ENCODE results near the gene KRT78. TPM values are rescaled to one million over a fixed set of nuclear protein-coding genes. Genes with fewer than 3 reads are reported as not detected.

KRT78 gene
- total RNA-seq, 1 donor from 2014 or later = 89.1 TPM

DNA sequence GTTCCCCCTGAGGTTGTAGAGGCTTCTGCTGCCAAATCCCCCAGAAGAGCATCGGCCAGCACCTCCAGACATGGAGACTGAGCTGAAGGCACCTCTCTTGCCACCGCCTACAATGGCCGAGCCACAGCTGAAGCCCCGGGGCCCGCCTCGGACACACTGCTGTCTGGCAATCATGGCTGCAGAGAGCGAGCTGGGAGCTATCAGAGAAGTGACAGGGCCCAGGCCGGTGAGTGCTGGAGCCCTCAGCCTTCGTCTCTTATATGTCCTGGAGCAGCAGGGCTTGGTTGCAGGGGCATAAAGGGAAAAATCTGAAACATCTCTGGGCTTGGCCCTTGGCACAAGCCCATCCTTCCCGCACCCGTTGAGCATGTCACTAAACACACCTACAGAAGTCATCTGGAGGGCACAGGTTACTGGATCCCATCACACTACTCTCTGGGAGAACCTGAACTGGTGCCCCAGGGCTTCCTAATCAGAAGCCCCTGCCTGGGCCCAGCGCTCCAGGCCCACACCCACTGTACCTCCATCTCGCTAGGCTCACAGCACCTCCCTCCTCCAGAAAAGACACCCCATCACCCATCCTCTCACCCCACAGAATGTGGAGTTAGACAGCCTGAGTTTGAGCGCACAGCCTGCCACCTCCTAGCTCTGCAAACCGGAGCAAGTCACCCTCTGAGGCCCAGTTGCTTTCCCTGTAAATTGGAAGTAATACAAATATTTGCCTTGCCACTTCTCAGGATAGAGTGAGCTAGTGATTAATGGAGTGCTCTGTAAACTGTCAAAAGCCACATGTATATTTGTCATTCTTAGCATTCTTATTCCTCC, 34.7 kb downstream of the KRT78 start, which contains the start of gene KRT4:
Gene KRT4 (minus strand): TSS at position 232 of the 825 bp plus-strand sequence. CDS start 58 bp downstream, at position 174.
- Histone ChIP-seq H3K36me3 (no peaks in the 10 kb centered on the region), H3K4me1 (no peaks in the 10 kb centered on the region), H3K4me3 (no peak within 1 kb of the TSS), H3K27ac (no peak within 1 kb of the TSS), H3K27me3 (no peaks in the 10 kb centered on the region), H3K9me3 (no peaks in the 10 kb centered on the region)
- TF ChIP-seq, protein P1, sequence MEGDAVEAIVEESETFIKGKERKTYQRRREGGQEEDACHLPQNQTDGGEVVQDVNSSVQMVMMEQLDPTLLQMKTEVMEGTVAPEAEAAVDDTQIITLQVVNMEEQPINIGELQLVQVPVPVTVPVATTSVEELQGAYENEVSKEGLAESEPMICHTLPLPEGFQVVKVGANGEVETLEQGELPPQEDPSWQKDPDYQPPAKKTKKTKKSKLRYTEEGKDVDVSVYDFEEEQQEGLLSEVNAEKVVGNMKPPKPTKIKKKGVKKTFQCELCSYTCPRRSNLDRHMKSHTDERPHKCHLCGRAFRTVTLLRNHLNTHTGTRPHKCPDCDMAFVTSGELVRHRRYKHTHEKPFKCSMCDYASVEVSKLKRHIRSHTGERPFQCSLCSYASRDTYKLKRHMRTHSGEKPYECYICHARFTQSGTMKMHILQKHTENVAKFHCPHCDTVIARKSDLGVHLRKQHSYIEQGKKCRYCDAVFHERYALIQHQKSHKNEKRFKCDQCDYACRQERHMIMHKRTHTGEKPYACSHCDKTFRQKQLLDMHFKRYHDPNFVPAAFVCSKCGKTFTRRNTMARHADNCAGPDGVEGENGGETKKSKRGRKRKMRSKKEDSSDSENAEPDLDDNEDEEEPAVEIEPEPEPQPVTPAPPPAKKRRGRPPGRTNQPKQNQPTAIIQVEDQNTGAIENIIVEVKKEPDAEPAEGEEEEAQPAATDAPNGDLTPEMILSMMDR (IDR thresholded peaks at IDR 0.05) = no peak
- TF ChIP-seq POLR2AphosphoS5 (IDR thresholded peaks at IDR 0.05; ENCODE audit: insufficient read depth in 1 of 2, low read depth in 1 of 2) (no peak), POLR2A (IDR thresholded peaks at IDR 0.05) (no peak)
- no peak for DNase-seq (ENCODE audit: extremely low spot score in 2 of 2)
- intact Hi-C loops (cut with DNase I) = no loop called here

DNA sequence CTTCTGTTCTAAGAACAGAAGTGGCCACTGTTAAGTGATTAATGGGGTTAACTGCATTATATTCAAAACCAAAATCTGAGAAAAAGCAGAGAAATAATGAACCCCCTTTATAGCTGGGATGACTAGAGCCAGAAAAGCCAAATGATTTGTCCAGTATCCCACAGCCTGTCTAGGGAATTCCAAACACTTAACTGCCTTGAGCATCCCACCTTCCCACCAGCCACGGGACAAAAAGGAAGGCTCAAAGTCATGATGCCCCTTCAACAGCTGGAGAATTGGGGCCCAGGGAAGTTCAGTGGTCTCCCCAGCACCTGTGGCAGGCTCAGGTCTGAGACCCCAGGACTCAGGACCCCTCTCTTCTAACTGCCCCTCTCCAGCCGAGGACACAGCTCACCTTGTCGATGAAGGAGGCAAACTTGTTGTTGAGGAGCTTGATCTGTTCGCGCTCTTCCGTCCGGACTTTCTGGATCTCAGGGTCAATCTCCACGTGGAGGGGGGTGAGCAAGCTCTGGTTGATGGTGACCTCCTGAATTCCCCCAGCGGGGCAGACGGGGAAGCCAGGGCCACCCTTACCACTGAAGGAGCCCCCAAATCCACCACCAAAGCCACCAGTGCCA, 35.5 kb downstream of the KRT78 start:
- DNase-seq (ENCODE audit: extremely low spot score in 2 of 2) = no peak
- Histone ChIP-seq H3K27ac (no peak overlapping the region), H3K4me1 (no peaks in the 10 kb centered on the region), H3K9me3 (no peaks in the 10 kb centered on the region), H3K36me3 (no peaks in the 10 kb centered on the region), H3K27me3 (no peaks in the 10 kb centered on the region), H3K4me3 (no peak overlapping the region)
- TF ChIP-seq POLR2AphosphoS5 (IDR thresholded peaks at IDR 0.05; ENCODE audit: insufficient read depth in 1 of 2, low read depth in 1 of 2) (no peak), POLR2A (IDR thresholded peaks at IDR 0.05) (no peak)
- TF ChIP-seq, protein P1 (IDR thresholded peaks at IDR 0.05) = no peak
- intact Hi-C loops (cut with DNase I) = no loop called here

DNA sequence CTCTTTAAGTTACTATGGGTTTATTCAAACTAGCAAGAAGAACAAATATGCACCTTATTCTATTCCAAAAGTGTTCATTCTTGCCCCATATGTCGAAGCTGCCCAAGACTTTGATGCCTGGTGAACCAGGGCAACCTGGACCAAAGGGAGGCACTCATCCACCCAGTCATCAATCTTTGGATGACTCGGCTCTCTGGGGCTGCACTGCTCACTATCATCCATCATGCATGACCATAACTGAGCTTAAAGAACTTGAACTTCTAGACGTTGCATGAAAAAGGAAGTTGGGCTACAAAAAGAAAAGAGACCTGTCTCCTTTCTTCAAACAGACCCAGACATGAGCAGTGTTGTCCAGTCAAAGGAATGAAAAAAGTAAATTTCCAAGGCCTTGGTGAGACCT, 36.0 kb downstream of the KRT78 start:
- no peaks in the 10 kb centered on the region for H3K4me1 ChIP-seq
- no peak for DNase-seq (ENCODE audit: extremely low spot score in 2 of 2)
- H3K4me3 ChIP-seq = no peak overlapping the region
- TF ChIP-seq, protein P1 (IDR thresholded peaks at IDR 0.05) = no peak
- TF ChIP-seq POLR2A (IDR thresholded peaks at IDR 0.05) = no peak
- no peak for TF ChIP-seq POLR2AphosphoS5 (IDR thresholded peaks at IDR 0.05; ENCODE audit: insufficient read depth in 1 of 2, low read depth in 1 of 2)
- no peaks in the 10 kb centered on the region for H3K36me3 ChIP-seq
- no peaks in the 10 kb centered on the region for H3K9me3 ChIP-seq
- H3K27ac ChIP-seq = no peak overlapping the region
- H3K27me3 ChIP-seq = no peaks in the 10 kb centered on the region
- intact Hi-C loops (cut with DNase I) = no loop called here

DNA sequence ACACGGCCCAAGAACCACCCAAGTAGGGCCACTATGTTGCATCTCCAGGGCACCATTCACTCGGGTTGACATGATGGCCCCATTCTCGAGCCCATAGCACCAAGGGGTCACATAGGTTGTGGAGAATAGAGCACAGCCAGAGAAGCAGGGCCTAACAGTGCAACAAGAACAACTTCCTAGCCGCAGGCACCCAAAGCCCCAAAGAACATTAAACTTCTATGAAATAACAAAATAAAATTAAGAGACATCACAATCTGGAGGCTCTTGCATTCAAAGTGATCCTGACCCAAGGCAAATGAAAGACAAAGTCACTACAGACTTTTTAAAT, 36.8 kb downstream of the KRT78 start:
- H3K27ac ChIP-seq = no peak overlapping the region
- H3K4me3 ChIP-seq = no peak overlapping the region
- H3K36me3 ChIP-seq = no peaks in the 10 kb centered on the region
- no peaks in the 10 kb centered on the region for H3K4me1 ChIP-seq
- H3K9me3 ChIP-seq = no peaks in the 10 kb centered on the region
- TF ChIP-seq POLR2AphosphoS5 (IDR thresholded peaks at IDR 0.05; ENCODE audit: insufficient read depth in 1 of 2, low read depth in 1 of 2) = no peak
- TF ChIP-seq, protein P1 (IDR thresholded peaks at IDR 0.05) = no peak
- no peak for TF ChIP-seq POLR2A (IDR thresholded peaks at IDR 0.05)
- intact Hi-C loops (cut with DNase I) = no loop called here
- DNase-seq (ENCODE audit: extremely low spot score in 2 of 2) = no peak
- H3K27me3 ChIP-seq = no peaks in the 10 kb centered on the region

Data from vagina (tissue), 2 donors.